ENCODE measurements around the gene CBFB. TPM values are rescaled to one million over a fixed set of nuclear protein-coding genes. Genes with fewer than 3 reads are reported as not detected.

The CBFB gene
- total RNA-seq, 1 experiment from 2014 or later = 87.1 TPM

DNA sequence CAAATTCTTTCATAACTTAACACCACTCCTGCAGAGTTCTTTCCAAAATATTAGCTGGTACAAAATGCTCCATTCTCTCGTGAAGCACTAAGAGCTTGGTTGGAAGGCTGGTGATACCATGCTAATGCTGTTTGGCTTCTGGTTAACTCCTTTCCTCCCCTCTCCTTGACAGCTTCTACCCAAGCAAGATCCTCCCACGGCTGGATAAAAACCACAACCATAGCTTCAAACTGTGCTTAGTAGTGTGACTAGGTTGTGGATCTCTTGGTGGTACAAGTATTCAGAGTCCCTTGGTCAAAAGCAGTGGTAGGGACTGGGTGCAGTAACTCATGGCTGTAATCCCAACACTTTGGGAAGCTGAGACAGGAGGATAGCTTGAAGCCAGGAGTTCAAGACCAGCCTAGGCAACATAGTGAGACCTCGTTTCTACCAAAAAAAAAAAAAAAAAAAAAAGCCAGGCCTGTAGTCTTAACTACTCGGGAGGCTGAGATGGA lies 83.0 kb downstream of the CBFB start:
- no peak overlapping the region for H3K27ac Mint-ChIP-seq (ENCODE audit: low read depth, unreplicated experiment)
- intact Hi-C loops (cut with micrococcal nuclease) = no loop called here

DNA sequence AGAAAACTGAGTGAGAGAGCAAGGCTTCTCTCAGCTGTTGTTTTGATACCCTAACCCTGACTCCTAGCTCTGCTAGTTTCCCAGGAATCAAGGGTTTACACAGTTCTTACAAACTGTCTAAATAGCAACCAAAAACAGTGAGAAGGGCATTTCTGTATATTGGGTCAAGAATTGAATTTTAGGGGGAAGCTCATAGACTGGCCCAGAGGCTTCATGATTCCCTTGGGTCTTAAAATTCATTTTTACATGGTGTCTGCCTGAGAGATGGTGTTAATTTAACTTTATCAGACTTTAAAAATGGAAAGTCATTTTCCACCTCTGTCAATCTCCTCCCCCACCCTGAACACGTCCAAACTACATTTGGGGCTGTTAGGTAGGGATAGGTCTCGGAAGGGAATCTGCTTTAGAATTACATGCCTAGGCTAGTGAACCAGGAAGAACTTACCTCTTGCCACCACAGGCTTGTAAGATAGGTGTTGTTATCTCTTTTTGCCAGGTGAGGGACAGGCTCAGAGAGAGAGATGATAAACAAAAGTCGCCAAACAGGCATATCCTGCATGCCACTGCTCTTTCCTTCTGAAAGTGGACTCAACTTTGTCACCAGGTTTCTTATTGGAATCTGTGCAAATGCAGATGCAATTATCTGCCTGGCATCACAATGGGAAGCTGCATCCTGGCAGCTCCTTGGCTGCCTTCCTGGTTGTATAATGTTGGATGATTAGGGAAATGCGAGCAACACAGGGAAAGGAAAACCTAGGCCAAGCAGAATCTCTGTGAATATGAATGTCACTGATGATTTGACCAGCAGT lies 83.8 kb downstream of the CBFB start:
- Mint-ChIP-seq H3K36me3 (ENCODE audit: insufficient read depth, unreplicated experiment) (peaks cover 23% of the 10 kb centered on the region), H3K4me1 (ENCODE audit: insufficient read depth, unreplicated experiment) (peaks cover 32% of the 10 kb centered on the region), H3K4me3 (ENCODE audit: unreplicated experiment) (no peak overlapping the region), H3K9me3 (ENCODE audit: unreplicated experiment) (no peaks in the 10 kb centered on the region), H3K27me3 (ENCODE audit: insufficient read depth, unreplicated experiment) (no peaks in the 10 kb centered on the region), H3K27ac (ENCODE audit: low read depth, unreplicated experiment) (no peak overlapping the region)
- no peak for DNase-seq (ENCODE audit: unreplicated experiment)
- POLR2A ChIA-PET = interaction anchor here (0.6 to 1.5 kb wide), 4 partner anchors 26 to 217 kb away, joined by 3 to 5 read pairs (median 4); no protein-coding TSS in a partner anchor
- CTCF ChIA-PET = interaction anchor here (0.6 to 1.6 kb wide), 10 partner anchors 11 to 328 kb away, joined by 3 to 6 read pairs (median 3); partner anchors contain the start of gene ELMO3
- TF ChIP-seq, protein P1, sequence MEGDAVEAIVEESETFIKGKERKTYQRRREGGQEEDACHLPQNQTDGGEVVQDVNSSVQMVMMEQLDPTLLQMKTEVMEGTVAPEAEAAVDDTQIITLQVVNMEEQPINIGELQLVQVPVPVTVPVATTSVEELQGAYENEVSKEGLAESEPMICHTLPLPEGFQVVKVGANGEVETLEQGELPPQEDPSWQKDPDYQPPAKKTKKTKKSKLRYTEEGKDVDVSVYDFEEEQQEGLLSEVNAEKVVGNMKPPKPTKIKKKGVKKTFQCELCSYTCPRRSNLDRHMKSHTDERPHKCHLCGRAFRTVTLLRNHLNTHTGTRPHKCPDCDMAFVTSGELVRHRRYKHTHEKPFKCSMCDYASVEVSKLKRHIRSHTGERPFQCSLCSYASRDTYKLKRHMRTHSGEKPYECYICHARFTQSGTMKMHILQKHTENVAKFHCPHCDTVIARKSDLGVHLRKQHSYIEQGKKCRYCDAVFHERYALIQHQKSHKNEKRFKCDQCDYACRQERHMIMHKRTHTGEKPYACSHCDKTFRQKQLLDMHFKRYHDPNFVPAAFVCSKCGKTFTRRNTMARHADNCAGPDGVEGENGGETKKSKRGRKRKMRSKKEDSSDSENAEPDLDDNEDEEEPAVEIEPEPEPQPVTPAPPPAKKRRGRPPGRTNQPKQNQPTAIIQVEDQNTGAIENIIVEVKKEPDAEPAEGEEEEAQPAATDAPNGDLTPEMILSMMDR (IDR thresholded peaks at IDR 0.05; ENCODE audit: unreplicated experiment) = no peak
- no TSS peak for BruUV-seq (replicated peaks)
- intact Hi-C loops (cut with micrococcal nuclease) = no loop called here

More for the DNA sequence above, 83.0 kb downstream of the CBFB start:
- Mint-ChIP-seq H3K27me3 (ENCODE audit: insufficient read depth, unreplicated experiment) (no peaks in the 10 kb centered on the region), H3K36me3 (ENCODE audit: insufficient read depth, unreplicated experiment) (peaks cover 17% of the 10 kb centered on the region), H3K4me1 (ENCODE audit: insufficient read depth, unreplicated experiment) (peaks cover 32% of the 10 kb centered on the region), H3K9me3 (ENCODE audit: unreplicated experiment) (no peaks in the 10 kb centered on the region), H3K4me3 (ENCODE audit: unreplicated experiment) (no peak overlapping the region)
- POLR2A ChIA-PET = interaction anchor here (0.6 to 2.6 kb wide), 7 partner anchors 27 to 415 kb away, joined by 3 to 10 read pairs (median 4); partner anchors contain the start of genes CMTM4, FBXL8 and TRADD
- CTCF ChIA-PET = interaction anchor here (0.6 to 1.6 kb wide), 11 partner anchors 10 to 162 kb away, joined by 3 to 6 read pairs (median 3); no protein-coding TSS in a partner anchor
- BruUV-seq (replicated peaks) = no TSS peak
- TF ChIP-seq, protein P1 (IDR thresholded peaks at IDR 0.05; ENCODE audit: unreplicated experiment) = no peak
- no peak for DNase-seq (ENCODE audit: unreplicated experiment)

DNA sequence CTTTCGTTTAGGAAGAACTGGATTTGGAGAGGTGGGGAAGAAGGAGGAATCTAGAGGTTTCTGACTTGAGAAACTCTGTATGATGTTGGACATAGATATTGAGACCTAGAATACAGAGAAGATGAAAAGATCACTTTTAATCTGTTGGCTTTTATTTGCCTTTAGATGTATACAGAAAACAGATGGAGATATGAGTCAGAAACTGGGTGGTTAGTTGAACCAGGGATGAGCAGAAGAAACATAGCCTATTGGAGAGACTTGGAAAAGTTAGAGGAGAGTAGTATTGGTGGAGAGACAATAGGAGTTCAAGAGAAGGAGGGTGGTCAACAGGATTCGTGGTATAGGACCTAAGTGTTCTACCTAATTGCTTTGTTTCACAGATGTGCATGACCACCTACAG lies 85.8 kb downstream of the CBFB start:
- no TSS peak for BruUV-seq (replicated peaks)
- H3K36me3 Mint-ChIP-seq (ENCODE audit: insufficient read depth, unreplicated experiment) = peaks cover 25% of the 10 kb centered on the region
- DNase-seq (ENCODE audit: unreplicated experiment) = no peak

More for the DNA sequence above, 85.8 kb downstream of the CBFB start:
- ChIA-PET POLR2A (interaction anchor here (0.6 to 0.7 kb wide), 2 partner anchors 25 to 133 kb away, joined by 3 read pairs; partner anchors contain the start of gene FHOD1), CTCF (interaction anchor here (1.0 to 1.8 kb wide), 3 partner anchors 14 to 220 kb away, joined by 4 to 6 read pairs (median 4); no protein-coding TSS in a partner anchor)
- peaks cover 32% of the 10 kb centered on the region for H3K4me1 Mint-ChIP-seq (ENCODE audit: insufficient read depth, unreplicated experiment)
- no peaks in the 10 kb centered on the region for H3K27me3 Mint-ChIP-seq (ENCODE audit: insufficient read depth, unreplicated experiment)
- intact Hi-C loops (cut with micrococcal nuclease) = no loop called here
- TF ChIP-seq, protein P1 (IDR thresholded peaks at IDR 0.05; ENCODE audit: unreplicated experiment) = no peak
- H3K9me3 Mint-ChIP-seq (ENCODE audit: unreplicated experiment) = no peaks in the 10 kb centered on the region
- no peak overlapping the region for H3K27ac Mint-ChIP-seq (ENCODE audit: low read depth, unreplicated experiment)
- H3K4me3 Mint-ChIP-seq (ENCODE audit: unreplicated experiment) = no peak overlapping the region
